Stomach (tissue), 4 donors: ENCODE measurements around the gene CST7.

Experiments used
- CTCF ChIP-seq, 7 experiments: fragments of 450-650 bp in 4 of 7; fragments of 200-600 bp in 3 of 7; sonication (generic) in 3 of 7; IDR thresholded peaks; one replicate each; pipeline ENCODE4 v1.5.1; 2016 to 2019; ENCODE audit warnings: antibody characterized with exemption in 7 of 7, control low read depth in 2 of 7, mild to moderate bottlenecking in 1 of 7
- EP300 ChIP-seq: sonication (generic); formaldehyde crosslinking; IDR thresholded peaks from one replicate; pipeline ENCODE4 v1.6.1; 2017; ENCODE audit warnings: antibody characterized with exemption
- POLR2A ChIP-seq, 4 donors: fragments of 450-650 bp; IDR thresholded peaks; one replicate each; pipeline ENCODE4 v1.6.1; 2016; ENCODE audit warnings: antibody characterized with exemption in 4 of 4, control low read depth in 2 of 4, mild to moderate bottlenecking in 1 of 4, moderate library complexity in 1 of 4
- POLR2AphosphoS5 ChIP-seq, 3 donors: sonication (generic); formaldehyde crosslinking; IDR thresholded peaks; one replicate each; pipeline ENCODE4 v1.6.1; 2016; ENCODE audit warnings: antibody characterized with exemption in 3 of 3

GRCh38 chr20:24917056-24917455 lies 32.0 kb upstream of the CST7 start:
- TF ChIP-seq CTCF (IDR thresholded peaks at IDR 0.05) (no peak), EP300 (no peak), POLR2A (IDR thresholded peaks at IDR 0.05) (no peak), POLR2AphosphoS5 (IDR thresholded peaks at IDR 0.05) (no peak)
